ENCODE data around the gene RAP1B. TPM values are rescaled to one million over a fixed set of nuclear protein-coding genes. Genes with fewer than 3 reads are reported as not detected.
"Not testable (repeated sequence)": the region's sequence is repeated elsewhere in the genome, so short reads cannot be mapped to it uniquely, and the experiment has no call there.

Gene RAP1B
- total RNA-seq, 4 donors from 2014 or later: 207 to 298 (median 244) TPM

GRCh38 chr12:68667291-68667690 lies 56.6 kb downstream of the RAP1B start:
- no peak for DNase-seq (ENCODE audit: low spot score)
- TF ChIP-seq CTCF (IDR thresholded peaks at IDR 0.05): no peak
- ATAC-seq (ENCODE audit: low FRiP score): no peak

GRCh38 chr12:68667896-68668295 lies 57.2 kb downstream of the RAP1B start:
- DNase-seq (ENCODE audit: low spot score) (no peak), ATAC-seq (ENCODE audit: low FRiP score) (no peak)
- no peak for TF ChIP-seq CTCF (IDR thresholded peaks at IDR 0.05)

GRCh38 chr12:68671179-68671578 lies 60.5 kb downstream of the RAP1B start:
- no peak for TF ChIP-seq CTCF (IDR thresholded peaks at IDR 0.05)
- DNase-seq (ENCODE audit: low spot score) (no peak), ATAC-seq (ENCODE audit: low FRiP score) (no peak)

- ATAC-seq (ENCODE audit: low FRiP score) (no peak), DNase-seq (ENCODE audit: low spot score) (no peak)
- no peak for TF ChIP-seq CTCF (IDR thresholded peaks at IDR 0.05)
These were observed 63.1 kb downstream of the RAP1B start for GRCh38 chr12:68673788-68674187.

GRCh38 chr12:68674376-68674775 lies 63.7 kb downstream of the RAP1B start:
- no peak for ATAC-seq (ENCODE audit: low FRiP score)

GRCh38 chr12:68675101-68675842 lies 64.6 kb downstream of the RAP1B start:
- TF ChIP-seq CTCF (IDR thresholded peaks at IDR 0.05): no peak
- ATAC-seq (ENCODE audit: low FRiP score) (no peak), DNase-seq (ENCODE audit: low spot score) (no peak)

More at GRCh38 chr12:68674376-68674775, 63.7 kb downstream of the RAP1B start:
- no peak for DNase-seq (ENCODE audit: low spot score)
- TF ChIP-seq CTCF (IDR thresholded peaks at IDR 0.05): no peak

GRCh38 chr12:68676854-68677253 lies 66.2 kb downstream of the RAP1B start:
- ATAC-seq (ENCODE audit: low FRiP score); DNase-seq (ENCODE audit: low spot score): not testable (repeated sequence)

Data from omental fat pad (tissue), 4 donors.